ENCODE measurements around the gene STX11.
A peak's percentile ranks its signal among the peaks of the same experiment; 100 is the strongest.

The STX11 gene

DNA sequence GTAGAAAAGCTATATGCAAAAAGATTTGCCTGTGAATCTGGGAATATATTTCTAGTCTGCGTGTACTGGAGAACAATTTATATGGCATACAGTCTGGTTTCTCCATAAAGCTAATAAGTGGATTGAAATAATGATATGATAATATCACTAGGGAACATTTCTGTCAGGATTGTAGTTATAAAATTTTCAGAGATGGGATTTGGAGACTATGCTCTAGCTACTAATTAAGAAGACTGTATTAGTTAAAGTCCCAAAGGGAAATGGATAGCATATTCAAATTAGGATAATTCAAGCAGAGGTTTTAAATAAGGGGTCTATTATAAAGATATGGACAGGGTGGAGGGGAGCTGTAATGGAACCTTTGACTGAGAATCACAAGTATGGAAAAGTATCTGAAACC is 7.2 kb upstream of the STX11 start:
- DNase-seq (ENCODE audit: low read depth): no peak

DNA sequence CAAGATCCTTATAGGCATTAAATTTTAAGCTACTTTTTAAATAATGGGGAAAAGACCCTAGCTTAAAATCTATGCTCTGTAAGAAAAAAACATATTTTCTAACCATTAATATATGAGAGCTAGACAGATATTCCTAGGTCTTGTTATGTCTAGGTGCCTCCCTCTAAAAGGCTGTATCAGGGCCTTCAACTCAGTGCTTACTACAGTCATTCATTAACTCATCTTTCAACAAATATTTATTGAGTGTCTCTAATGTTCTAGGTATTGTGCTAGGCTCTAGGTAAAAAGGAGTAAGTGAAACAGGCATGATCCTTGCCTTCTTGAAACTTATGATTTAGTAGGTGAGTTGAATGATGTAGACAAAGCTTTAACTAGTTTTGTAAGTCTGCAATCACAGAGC is 6.4 kb upstream of the STX11 start:
- no peak for DNase-seq (ENCODE audit: low read depth)

DNA sequence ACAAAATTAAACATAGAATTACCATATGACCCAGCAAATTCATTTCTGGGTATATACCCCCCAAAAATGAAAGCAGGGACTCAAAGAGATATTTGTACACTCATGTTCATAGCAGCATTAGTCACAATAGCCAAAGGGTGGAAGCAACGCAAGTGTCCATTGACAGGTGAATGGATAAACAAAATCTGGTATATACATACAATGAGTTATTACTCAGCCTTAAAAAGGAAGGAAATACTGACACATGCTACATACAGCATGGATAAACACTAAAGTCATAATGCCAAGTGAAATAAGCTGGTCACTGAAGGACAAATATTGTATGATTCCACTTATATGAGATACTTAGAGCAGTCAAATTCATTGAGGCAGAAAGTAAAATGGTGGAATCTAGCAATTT is 5.3 kb upstream of the STX11 start:
- DNase-seq (ENCODE audit: low read depth): no peak

DNA sequence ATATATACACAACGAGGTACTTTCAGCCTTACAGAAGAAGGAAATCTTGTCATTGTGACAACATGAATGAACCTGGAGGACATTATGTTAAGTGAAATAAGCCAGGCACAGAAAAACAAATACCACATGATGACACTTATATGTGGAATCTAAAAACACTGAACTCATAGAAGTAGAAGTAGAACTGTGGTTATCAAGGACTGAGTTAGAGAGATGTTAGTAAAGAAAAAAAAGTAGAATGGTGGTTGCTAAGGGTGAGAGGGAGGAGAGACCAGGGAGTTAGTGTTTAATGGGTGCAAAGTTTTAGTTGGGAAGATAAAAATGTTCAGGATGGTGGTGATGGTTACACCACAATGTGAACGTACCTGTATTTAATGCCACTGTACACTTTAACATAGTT is 4.8 kb upstream of the STX11 start:
- DNase-seq (ENCODE audit: low read depth): peak; percentile 10

DNA sequence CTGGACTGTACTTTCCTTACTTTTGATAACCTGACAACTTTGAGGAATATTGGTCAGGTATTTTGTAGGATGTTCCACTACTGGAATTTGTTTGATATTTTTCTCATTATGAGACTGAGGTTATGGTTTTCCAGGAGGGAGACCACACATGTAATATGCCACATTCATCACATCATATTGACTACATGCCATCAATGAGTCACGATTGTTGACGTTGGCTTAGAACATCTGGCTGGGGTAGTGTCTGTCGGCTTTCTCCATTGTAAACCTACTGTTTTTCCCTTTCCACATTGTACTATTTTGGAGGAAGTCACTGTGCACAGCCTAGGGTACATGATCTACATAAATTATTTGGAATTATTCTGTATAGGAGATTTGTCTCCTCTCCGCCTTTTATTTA is 1.4 kb upstream of the STX11 start:
- DNase-seq (ENCODE audit: low read depth): no peak

DNA sequence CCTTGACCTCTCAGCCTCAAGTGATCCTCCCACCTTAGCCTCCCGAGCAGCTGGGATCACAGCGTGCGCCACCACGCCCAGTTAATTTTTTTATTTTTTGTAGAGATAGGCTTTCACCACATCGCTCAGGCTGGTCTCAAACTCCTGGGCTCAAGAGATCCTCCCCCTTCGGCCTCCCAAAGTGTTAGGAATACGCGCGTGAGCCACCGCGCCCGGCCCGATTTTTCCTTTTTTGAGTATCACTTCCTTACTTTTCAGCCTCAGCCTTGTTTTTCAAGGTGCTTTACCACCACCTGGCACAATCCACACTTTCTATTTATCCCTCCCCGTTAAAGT is 791 bp upstream of the STX11 start:
- DNase-seq (ENCODE audit: low read depth): no peak

DNA sequence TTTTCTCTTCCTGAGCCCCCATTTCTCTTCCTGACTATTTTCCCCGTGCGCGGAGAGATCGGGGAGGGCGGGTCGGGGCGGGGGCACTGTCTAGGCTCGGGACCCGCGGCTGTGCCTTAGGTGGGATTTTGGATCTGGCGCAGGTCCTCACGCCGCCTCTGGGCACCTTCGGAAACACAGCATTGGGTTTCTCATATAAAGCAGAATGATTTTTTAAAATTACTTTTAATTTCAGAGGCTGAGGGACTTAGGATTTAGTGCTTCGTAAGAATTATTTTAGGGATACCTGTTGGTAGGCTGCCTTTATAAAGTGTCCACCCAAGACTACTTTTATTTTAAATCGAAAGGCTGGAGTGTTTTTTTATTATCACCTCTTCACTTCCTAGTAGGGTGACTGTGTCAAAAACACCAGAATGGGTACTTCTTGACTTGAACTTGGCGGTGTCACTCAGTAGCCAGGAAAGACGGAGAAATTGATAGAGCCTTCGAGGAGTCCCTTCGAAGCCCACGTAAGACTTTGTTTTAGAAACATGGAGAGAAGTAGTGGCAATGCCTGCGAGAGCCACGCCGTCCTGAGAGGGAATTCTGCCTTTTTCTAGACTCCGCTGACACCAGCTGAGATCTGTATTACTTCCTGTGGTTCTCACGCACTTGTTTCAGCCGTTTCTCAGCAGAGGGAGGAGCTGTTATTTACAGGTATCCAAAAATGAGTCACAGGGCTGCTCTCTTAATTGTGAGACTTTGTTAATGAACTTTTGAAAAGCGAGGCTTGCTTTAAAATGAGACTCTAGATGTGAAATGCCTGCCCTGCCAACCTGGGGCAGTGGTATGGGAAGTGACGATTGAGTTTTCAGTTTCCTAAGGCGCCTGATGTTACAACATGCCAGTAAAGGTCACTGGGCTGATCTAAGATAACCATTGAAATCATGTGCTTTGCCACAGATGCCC is 667 bp downstream of the STX11 start:
- no peak for DNase-seq (ENCODE audit: low read depth)

DNA sequence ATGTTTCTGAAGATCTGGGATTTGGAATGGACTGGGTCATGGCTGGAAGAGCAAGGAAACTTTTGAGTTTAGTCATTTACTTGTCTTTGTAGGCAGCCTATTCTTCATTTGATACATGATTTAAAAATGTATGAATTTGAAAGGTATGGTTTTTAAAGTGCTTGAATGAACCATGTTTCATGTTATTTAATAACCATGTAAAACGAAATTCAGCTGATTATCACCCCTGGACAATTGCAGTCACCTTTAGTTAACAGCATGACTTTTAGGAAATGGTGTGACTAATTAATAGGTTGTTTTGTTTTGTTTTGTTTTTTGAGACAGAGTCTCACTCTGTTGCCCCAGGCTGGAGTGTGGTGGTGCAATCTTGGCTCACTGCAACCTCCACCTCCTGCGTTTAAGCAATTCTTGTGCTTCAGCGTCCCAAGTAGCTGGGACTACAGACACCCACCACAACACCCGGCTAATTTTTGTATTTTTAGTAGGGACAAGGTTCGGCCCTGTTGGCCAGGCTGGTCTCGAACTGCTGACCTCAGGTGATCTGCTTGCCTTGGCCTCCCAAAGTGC is 2.1 kb downstream of the STX11 start:
- DNase-seq (ENCODE audit: low read depth): no peak

DNA sequence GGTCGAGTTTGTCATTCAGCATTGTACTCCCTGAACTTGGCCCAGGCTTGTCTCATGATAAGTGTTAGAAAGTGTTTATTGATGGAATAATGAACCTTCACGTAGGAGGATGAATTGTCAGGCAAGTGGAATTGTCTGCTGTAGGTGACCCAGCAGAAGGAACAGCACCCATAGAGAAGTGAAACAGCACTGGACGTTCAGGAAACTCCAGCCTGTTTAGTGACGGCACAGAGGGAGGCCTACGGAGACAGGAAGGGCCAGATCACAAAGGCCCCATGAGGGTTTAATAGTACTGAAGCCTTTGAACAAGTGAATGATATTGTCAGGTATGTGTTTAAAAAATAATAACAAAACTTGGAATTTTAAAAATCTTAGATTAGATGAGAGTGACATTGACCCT is 2.9 kb downstream of the STX11 start:
- no peak for DNase-seq (ENCODE audit: low read depth)

DNA sequence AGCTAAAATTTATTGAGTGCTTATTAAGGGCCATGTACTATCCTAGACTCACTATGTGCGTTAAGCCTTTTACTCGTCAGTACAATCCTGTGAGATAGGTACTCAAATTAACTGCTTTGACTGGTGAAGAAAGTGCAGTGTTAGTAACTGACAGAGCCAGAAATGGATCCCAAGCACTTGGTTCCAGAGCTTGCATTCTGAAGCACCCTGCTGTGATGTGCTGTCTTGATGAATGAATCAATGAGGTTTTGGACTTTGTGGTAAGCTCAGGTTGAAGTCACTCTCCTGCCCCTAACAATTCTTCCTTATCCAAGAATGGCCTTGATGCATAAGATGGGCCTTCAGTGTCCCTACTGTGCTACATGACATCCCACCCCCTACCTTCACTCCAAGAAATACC is 3.7 kb downstream of the STX11 start:
- no peak for DNase-seq (ENCODE audit: low read depth)

DNA sequence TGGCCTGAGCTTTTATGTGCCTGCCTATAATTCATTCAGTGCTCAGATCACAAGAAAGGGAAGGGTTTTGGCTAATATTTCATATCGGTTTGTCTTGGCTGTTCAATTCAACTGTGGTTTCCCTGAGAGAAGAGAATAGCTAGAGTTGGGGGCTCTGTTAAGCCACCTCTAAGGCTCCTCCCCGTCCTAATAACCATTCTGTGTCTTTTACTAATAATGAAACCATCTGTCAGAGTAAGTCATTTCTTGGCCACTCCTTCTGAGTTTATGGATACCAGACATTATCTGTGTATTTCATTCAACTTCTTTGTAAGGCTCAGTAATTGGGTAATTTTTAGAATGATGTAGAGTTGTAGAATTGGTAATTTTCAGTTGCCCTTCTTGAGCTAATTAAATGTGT is 5.2 kb downstream of the STX11 start:
- DNase-seq (ENCODE audit: low read depth): no peak

DNA sequence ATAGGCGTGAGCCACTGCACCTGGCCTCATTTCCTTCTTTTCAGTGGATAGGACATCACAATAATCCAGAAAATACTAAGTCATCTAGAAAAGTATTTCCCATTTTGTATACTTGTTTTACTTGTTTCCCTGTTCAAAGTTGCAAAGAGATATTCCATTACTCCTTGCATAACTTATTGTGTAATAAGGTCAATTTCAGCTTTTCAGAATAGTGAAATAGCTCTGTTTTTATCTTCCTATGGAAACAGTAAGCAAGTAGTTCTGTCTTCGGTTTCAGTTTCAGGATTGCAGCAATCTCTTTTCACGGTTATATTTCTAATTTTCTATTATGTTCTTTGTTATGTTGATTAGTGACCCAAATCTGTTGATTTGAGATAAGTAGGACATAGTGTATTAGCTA is 6.0 kb downstream of the STX11 start:
- no peak for DNase-seq (ENCODE audit: low read depth)

DNA sequence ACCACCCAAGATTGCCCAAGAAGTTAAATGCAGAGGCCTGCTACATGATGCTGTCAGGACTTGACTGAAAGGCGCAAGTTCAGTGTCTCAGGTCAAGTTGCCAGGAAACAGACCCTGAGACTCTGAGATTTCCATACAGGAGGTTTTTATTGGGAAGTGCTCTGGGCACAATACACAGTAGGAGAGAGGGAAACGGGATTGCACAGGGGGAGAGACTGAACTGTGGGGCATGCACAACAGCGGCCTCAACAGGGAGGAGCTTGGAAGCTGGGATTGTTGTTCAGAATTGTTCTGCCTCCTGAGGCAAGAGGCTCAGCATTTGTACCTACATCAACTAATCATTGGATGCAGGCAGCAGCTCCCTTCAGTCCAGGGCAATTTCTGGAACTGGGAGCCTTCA is 6.7 kb downstream of the STX11 start:
- no peak for DNase-seq (ENCODE audit: low read depth)

DNA sequence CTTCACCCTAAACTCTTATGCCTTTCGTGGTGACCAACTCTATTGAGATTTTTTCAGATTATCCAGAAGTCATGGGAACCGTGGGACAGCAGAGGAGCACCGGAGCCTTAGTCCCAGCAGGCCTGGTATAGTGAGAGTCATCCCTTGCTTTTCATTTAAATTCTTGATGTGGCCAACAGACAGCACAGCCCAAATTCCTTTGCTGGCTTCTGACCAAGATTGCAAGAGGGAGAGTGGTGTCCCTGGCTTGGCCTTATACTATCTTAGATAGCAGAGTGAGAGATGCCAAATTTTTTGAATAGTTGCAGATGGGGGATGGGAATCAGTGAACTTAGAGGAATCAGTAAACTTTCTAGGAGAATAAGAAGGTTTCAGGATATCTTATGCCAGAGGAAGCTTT is 7.8 kb downstream of the STX11 start:
- peak; percentile 75 for DNase-seq (ENCODE audit: low read depth)

DNA sequence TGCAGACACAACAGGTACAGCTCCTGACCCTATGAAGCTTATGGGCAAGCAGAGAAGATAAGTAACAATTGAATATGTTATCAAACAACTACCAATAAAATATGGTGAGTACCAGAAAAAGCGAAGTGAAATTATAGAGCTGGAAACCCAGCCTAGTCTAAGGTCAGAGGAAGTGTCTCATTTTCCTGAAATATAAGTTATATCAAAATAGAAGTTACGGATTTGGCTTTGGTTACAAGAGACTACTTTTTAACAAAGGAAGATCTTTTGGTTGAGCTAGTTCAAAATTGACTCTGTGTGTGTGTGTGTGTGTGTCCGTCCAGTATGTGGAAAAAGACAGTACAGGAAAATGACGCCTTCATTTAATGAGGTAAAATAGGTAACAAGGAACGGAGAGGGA is 8.9 kb downstream of the STX11 start:
- DNase-seq (ENCODE audit: low read depth): no peak

DNA sequence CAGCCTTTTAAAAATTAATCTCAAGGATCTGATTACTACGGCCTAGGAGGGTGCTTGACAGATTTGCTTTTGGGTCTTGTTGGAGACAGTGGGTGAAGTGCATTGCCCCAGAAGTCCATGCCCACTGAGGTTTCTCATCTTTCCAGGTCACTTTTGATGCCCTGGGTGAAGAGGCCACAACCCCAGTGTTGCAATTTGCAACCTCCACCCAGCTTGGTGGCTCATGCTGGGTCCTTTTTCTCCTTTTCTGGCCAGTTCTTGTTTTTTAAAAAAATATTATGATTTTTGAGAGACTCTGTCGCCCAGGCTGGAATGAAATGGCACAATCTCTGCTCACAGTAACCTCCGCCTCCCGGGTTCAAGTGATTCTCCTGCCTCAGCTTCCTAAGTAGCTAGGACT is 9.4 kb downstream of the STX11 start:
- no peak for DNase-seq (ENCODE audit: low read depth)

DNA sequence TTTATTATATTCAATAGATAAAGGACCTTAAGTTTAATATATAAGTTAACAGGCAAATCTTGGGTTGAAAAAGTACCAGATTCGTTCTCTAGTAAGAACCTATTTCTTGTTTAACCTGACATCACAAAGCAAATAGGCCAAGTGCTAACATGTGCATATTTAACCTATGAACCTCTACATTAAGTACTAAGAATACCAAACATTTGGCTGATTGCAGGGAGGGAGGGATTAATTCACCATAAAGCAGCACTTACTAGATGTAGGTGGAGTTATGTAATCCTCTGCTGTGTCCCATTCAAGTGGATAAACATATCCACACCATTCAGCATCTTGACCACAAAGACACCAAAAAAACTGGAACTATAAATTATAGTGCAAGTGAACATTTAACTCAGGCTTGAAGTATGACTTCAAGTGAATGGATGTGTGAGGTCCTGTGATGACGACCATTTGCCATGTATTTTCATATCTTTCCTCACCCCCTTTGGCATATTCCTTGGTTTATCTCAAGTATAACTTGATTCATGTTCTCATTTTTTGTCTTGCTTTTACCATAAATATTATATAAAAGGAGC is 10.2 kb downstream of the STX11 start:
- no peak for DNase-seq (ENCODE audit: low read depth)

DNA sequence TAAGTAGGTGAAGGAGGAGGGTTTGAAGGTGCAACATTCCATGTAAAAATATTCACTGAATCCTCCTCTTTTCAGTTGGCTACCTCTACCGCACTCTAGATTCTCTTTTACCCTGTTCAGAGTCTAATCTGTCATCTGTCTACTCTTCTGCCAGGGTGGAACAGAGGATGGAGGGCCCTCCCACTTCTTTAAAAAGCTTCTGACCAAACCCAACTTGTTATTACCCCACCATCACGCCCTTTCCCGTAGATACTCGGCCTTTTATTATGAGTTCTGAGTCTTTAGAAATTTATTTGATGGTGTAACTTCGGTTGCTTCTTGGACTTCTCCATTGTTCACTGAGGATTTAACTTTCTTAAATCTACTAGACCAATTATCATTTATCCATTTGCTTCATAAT is 11.7 kb downstream of the STX11 start:
- DNase-seq (ENCODE audit: low read depth): no peak

DNA sequence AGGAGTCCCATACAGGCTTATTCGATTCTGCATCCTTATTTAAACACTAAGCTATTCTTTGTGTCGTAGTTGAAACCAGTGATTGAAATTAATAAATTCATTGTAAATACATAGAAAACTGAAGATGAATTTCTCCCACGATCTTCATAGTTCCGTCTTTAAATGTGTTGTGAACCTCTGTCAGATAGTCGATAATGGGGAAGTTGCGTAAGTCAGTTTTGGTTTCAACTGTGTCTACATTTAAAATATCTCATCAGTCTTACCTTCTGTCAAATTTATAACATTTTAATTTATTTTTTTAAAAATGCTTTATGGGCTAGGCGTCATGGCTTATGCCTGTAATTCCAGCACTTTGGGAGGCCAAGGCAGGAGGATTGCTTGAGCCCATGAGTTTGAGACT is 12.7 kb downstream of the STX11 start:
- no peak for DNase-seq (ENCODE audit: low read depth)

DNA sequence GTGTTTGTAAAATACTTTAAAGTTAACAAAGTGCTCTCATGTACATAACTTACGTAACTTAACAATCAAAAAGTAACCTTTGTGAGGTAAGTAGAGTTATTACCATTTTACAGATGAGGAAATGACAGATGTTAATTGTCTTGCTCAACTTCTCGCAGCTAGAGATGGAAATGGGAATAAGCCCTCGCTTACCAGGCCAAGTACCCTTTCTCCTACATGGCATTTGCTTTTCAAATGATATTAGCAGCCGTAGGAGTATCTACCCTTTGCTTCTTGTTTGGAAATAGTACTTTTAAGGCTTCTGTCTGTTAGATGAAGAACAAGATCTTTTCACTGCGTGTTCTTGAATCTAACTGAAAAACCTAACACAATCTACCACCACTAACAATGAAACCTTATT is 15.5 kb downstream of the STX11 start:
- no peak for DNase-seq (ENCODE audit: low read depth)

DNA sequence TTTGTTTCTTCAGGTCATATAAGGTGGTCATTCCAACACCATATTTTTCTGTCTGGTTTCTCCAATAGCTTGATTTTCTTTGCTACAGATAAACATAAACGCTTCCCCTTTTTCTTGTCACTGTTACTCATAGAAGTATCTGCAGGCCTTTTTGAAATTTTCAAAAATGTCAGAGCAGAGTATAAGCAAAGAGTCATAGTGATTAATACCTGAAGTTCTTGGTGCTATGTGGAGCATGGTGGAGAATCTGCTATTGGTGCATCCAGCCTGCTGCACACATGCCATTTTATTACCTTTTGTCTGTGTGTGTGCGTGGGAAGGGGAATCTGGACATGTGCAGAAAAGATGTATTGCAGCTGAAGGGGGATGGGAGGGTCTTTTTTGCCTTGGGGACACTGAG is 19.7 kb downstream of the STX11 start:
- no peak for DNase-seq (ENCODE audit: low read depth)

DNA sequence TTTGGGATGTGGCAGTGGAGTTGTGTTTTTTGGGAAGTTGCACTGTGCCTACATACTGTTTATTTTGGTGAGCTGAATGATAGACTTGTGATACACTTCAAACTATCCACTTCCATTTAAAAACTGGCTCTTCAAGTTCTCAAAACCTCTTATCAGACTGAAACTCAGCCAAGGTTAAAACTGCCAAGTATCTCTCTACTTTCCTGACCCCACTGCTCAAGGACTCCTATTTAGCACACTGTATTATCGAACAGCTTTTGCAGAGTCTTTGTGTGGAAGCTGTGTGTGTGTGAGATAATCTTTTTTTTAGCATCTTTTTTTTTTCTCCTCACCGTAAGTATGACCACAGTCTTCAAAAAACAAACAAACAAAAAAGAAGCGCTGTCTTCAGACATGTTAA is 21.1 kb downstream of the STX11 start:
- DNase-seq (ENCODE audit: low read depth): no peak

DNA sequence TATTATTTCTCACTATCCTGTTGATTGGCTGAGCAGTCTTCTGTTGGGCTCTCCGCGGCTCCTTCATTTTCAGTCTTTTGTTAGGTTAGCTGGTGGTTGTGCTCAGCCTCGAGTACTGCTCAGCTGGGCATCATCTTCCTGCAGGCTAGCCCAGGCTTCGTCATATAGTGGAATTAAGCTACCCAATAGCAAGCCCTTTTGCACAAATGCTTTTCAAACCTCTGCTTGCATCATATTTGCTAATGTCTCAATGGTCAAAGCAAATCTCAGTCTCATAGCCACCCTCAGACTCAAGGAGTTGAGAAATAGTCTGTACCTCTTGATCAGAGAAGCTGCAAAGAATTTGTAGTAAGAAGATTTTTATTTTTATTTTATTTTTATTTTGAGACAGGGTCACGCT is 23.7 kb downstream of the STX11 start:
- DNase-seq (ENCODE audit: low read depth): no peak

DNA sequence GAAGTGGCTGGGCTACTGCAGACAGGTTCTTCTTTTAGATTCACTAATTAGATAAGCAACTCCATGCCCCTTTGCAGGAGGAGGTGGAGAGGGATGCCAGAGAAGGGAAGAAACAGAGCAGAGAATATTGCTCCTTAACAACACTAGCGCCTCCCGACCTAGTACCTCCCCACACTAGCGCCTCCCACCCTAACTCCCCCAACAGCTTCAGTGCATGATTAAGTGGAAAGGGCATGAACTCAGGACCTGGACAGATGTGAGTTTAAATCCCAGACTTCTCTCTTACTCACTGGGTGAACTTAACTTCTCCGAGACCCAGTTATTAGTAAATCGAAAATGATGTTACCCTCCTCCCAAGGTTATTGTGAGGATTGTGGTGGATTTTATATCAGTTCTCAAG is 25.7 kb downstream of the STX11 start:
- DNase-seq (ENCODE audit: low read depth): no peak
